Muscle layer of colon (tissue), 2 donors: ENCODE measurements around the gene HSBP1L1.

Source experiments
- H3K27ac ChIP-seq: one replicate; pipeline ENCODE4 v1.7.0; 2013; ENCODE audit warnings: low read depth, mild to moderate bottlenecking, low read length, moderate library complexity
- H3K27me3 ChIP-seq, 2 donors: one replicate each; pipeline ENCODE4 v1.7.0; 2013; ENCODE audit warnings: low read length in 2 of 2, mild to moderate bottlenecking in 2 of 2; ENCODE audit not compliant: insufficient read depth in 2 of 2, control insufficient read depth in 1 of 2
- H3K36me3 ChIP-seq: one replicate; pipeline ENCODE4 v1.7.0; 2013; ENCODE audit warnings: mild to moderate bottlenecking, low read length; ENCODE audit not compliant: insufficient read depth
- H3K4me1 ChIP-seq: one replicate; pipeline ENCODE4 v1.7.0; 2013; ENCODE audit warnings: mild to moderate bottlenecking, low read length; ENCODE audit not compliant: insufficient read depth
- H3K4me3 ChIP-seq, 2 donors: one replicate each; pipeline ENCODE4 v1.7.0; 2013; ENCODE audit warnings: low read length in 2 of 2, low read depth in 1 of 2, mild to moderate bottlenecking in 1 of 2, moderate library complexity in 1 of 2
- H3K9ac ChIP-seq: one replicate; pipeline ENCODE4 v1.7.0; 2013; ENCODE audit warnings: low read length
- H3K9me3 ChIP-seq: one replicate; pipeline ENCODE4 v1.7.0; 2013; ENCODE audit warnings: mild to moderate bottlenecking, low read length
- donor health status: abdominal sarcoma.
- donor health status: Adenocarcinoma of cecum.

The HSBP1L1 gene

GRCh38 chr18:79964330-79965118 lies at the start of gene HSBP1L1:
TSS of gene HSBP1L1 (plus strand) at chr18:79964643. CDS start at chr18:79964736, 93 bp downstream.
- peaks cover 0 to 11% of the 10 kb centered on the region in 2 donors for H3K27me3 ChIP-seq
- peaks cover 5% of the 10 kb centered on the region for H3K4me1 ChIP-seq
- peaks cover 2% of the 10 kb centered on the region for H3K36me3 ChIP-seq
- no peaks in the 10 kb centered on the region for H3K9me3 ChIP-seq
- peak within 1 kb of the TSS; percentile 54 to 89 for H3K4me3 ChIP-seq
- peak within 1 kb of the TSS; percentile 78 for H3K9ac ChIP-seq
- peak within 1 kb of the TSS; percentile 62 for H3K27ac ChIP-seq

- H3K27me3 ChIP-seq: no peaks in the 10 kb centered on the region
- no peak overlapping the region for H3K9ac ChIP-seq
- H3K27ac ChIP-seq: no peak overlapping the region
- H3K4me1 ChIP-seq: no peaks in the 10 kb centered on the region
- peaks cover 9% of the 10 kb centered on the region for H3K36me3 ChIP-seq
- no peaks in the 10 kb centered on the region for H3K9me3 ChIP-seq
- no peak overlapping the region for H3K4me3 ChIP-seq
Observed at GRCh38 chr18:79915161-79916127, 49.0 kb upstream of the HSBP1L1 start.

- Histone ChIP-seq H3K4me3 (no peak overlapping the region), H3K9ac (no peak overlapping the region), H3K9me3 (no peaks in the 10 kb centered on the region), H3K27me3 (no peaks in the 10 kb centered on the region), H3K36me3 (peaks cover 9% of the 10 kb centered on the region), H3K27ac (no peak overlapping the region), H3K4me1 (no peaks in the 10 kb centered on the region)
Observed at GRCh38 chr18:79916128-79916494, 48.3 kb upstream of the HSBP1L1 start.

DNA sequence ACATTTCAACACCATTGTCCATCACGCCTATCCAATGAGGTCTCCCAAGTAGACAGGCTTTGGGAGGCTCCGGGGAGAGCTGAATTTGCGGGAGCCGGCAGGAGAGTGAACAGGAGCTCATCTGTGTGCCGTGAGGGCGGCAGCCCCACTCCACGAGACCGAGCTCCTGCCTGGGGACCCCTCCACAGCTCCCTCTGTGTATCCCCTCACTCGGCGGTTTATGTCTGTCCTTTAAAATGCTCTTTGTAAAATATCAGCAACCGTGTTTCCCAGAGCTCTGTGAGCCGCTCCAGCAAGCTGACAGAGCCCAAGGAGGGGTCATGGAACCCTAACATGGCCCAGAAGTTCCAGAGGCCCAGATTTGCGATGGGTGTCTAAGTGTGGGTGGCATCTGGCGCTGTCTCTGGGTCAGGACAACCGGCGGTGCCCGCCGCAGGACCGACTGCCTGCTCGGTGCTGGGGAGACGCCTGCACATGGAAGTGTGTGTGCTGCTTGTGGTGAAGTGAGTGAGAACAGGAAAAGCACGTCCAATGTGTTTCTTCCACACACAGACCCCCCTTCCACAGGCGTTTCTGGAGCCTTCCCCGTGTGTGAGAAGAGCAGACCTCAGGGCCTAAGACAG lies 47.8 kb upstream of the HSBP1L1 start:
- H3K27me3 ChIP-seq: no peaks in the 10 kb centered on the region
- H3K9ac ChIP-seq: no peak overlapping the region
- peaks cover 9% of the 10 kb centered on the region for H3K36me3 ChIP-seq
- H3K4me3 ChIP-seq: no peak overlapping the region
- H3K9me3 ChIP-seq: no peaks in the 10 kb centered on the region
- no peak overlapping the region for H3K27ac ChIP-seq
- no peaks in the 10 kb centered on the region for H3K4me1 ChIP-seq

- Histone ChIP-seq H3K27me3 (no peaks in the 10 kb centered on the region), H3K4me3 (no peak overlapping the region), H3K27ac (no peak overlapping the region), H3K36me3 (peaks cover 9% of the 10 kb centered on the region), H3K9me3 (no peaks in the 10 kb centered on the region), H3K4me1 (no peaks in the 10 kb centered on the region), H3K9ac (no peak overlapping the region)
Observed at GRCh38 chr18:79917169-79917852, 47.1 kb upstream of the HSBP1L1 start.

- H3K4me1 ChIP-seq: no peaks in the 10 kb centered on the region
- H3K27me3 ChIP-seq: no peaks in the 10 kb centered on the region
- peaks cover 9% of the 10 kb centered on the region for H3K36me3 ChIP-seq
- no peak overlapping the region for H3K4me3 ChIP-seq
- H3K9ac ChIP-seq: no peak overlapping the region
- H3K27ac ChIP-seq: no peak overlapping the region
- no peaks in the 10 kb centered on the region for H3K9me3 ChIP-seq
Observed at GRCh38 chr18:79917853-79918614, 46.4 kb upstream of the HSBP1L1 start.

- no peaks in the 10 kb centered on the region for H3K27me3 ChIP-seq
- H3K9me3 ChIP-seq: no peaks in the 10 kb centered on the region
- no peak overlapping the region for H3K4me3 ChIP-seq
- H3K9ac ChIP-seq: no peak overlapping the region
- H3K36me3 ChIP-seq: peaks cover 9% of the 10 kb centered on the region
- H3K27ac ChIP-seq: no peak overlapping the region
- no peaks in the 10 kb centered on the region for H3K4me1 ChIP-seq
Observed at GRCh38 chr18:79918615-79919011, 45.8 kb upstream of the HSBP1L1 start.

DNA sequence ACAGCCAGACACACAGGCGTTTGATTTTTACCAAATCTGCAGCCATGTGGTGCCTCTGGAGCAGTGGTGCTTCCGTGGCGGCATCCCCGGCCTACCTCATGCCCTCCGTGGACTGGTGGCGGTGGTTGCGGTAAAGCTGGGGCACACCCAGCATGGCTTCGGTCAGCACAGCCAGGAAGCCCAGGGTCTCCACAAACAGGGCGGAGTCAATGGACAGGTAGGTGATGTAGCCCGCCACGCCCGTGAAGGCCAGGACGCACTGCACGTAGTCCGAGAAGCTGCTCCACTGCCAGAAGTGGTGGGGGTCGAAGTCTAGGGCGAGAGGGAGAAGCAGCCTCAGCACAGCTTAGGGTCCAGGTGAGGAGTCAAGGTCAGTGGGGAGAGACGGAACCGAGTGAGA lies 45.4 kb upstream of the HSBP1L1 start:
- Histone ChIP-seq H3K4me1 (no peaks in the 10 kb centered on the region), H3K36me3 (peaks cover 11% of the 10 kb centered on the region), H3K27me3 (no peaks in the 10 kb centered on the region), H3K4me3 (no peak overlapping the region), H3K9me3 (no peaks in the 10 kb centered on the region), H3K27ac (no peak overlapping the region), H3K9ac (no peak overlapping the region)

DNA sequence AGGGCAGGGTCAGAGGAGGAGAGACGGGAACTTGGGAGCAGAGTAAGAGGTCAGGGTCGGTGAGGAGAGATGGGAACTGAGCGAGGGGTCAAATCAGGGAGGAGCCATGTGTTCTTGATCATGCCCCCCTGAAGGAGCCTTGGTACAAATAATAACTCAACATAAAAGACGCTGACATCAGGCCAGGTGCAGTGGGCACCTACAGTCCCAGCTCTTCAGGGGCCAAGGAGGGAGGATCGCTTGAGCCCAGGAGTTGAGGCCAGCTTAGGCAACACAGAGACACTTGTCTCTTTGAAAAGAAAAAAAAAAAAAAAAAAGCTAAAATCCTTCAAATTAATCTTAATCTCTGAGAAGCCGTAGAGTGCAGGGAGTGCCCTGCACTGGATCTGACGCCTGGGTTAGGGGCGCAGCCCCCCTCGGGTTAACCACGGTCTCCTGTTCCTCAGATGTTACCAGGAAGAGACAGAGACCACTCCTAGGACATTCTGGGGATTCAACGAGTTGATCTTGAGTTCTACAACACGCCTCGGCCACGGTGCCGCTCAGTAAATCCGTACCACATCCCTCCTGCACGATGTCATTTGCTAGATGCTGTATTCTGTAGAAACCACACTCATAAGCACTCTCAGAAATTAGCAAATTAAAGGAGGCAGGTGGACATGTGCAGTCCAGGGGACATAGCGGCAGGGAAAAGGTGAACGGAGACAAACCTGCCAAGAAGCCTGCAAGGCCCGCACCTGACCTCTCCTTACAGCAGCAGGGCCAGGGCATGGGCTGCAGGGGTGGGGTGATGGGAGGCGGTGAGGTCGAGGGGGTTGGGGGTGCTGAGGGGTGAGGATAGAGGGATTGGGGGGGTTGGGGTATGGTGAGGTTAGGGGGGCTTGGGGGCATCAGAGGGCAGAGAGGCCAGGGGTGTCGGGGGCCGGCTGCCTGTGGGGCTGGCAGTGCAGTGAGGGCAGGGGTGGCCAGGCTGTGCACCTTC lies 42.2 kb upstream of the HSBP1L1 start:
- Histone ChIP-seq H3K36me3 (peaks cover 13% of the 10 kb centered on the region), H3K27me3 (no peaks in the 10 kb centered on the region), H3K4me1 (peaks cover 5% of the 10 kb centered on the region), H3K27ac (no peak overlapping the region), H3K4me3 (no peak overlapping the region), H3K9me3 (no peaks in the 10 kb centered on the region), H3K9ac (no peak overlapping the region)
